Measurements from ENCODE around the gene BTNL3. TPM values are rescaled to one million over a fixed set of nuclear protein-coding genes. Genes with fewer than 3 reads are reported as not detected.
"Not testable (repeated sequence)": the region's sequence is repeated elsewhere in the genome, so short reads cannot be mapped to it uniquely, and the experiment has no call there.

BTNL3 gene
- not detected for total RNA-seq

GRCh38 chr5:180988592-180988991, at the start of gene BTNL3:
Gene BTNL3 (plus strand): TSS chr5:180988846. CDS start chr5:180989029, 183 bp downstream.
- no peak for DNase-seq

DNA sequence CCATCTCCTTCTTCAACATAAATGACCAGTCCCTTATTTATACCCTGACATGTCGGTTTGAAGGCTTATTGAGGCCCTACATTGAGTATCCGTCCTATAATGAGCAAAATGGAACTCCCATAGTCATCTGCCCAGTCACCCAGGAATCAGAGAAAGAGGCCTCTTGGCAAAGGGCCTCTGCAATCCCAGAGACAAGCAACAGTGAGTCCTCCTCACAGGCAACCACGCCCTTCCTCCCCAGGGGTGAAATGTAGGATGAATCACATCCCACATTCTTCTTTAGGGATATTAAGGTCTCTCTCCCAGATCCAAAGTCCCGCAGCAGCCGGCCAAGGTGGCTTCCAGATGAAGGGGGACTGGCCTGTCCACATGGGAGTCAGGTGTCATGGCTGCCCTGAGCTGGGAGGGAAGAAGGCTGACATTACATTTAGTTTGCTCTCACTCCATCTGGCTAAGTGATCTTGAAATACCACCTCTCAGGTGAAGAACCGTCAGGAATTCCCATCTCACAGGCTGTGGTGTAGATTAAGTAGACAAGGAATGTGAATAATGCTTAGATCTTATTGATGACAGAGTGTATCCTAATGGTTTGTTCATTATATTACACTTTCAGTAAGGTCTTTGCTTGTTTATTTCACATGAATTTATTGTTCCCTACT, 38.2 kb upstream of the BTNL3 start:
- no peak for DNase-seq

DNA sequence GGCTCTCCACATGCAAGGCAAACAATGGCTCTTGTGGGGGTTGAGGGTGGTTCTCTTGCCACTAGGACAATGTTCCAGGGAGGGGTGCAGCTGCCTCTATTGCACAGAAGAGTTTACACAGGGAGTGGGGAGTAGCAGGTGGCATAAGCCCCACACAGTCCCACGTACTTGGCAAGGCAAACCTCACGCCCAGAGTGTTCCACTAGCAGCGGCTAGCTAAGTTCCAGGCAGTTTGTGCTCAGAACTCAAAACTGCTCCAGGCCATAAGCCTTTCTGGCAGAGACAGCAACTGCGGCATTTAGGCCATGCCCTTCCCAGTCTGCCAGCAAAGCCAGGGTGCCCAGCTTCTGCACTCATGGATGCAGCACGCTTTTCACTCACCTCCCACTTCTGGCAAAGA, 29.0 kb upstream of the BTNL3 start:
- DNase-seq = no peak

- DNase-seq = no peak
Measured at GRCh38 chr5:180960209-180960608, 28.4 kb upstream of the BTNL3 start.

DNA sequence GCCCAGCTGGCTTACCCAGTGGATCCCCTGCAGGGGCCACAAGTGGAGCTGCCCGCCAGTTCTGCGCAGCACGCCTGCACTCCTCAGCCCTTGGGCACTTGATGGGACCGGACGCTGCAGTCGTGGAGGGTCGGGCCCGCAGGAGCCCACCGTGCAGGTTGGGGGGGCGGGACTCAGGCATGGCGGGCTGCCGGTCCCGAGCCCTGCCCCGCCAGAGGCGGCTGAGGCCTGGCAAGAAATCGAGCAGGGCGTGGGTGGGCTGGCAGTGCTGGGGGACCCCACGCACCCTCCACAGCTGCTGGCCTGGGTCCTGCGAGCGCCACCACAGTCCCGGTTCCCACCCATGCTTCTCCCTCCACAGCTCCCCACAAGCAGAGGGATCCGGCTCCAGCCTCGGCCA, 19.2 kb upstream of the BTNL3 start:
- DNase-seq = no peak

DNA sequence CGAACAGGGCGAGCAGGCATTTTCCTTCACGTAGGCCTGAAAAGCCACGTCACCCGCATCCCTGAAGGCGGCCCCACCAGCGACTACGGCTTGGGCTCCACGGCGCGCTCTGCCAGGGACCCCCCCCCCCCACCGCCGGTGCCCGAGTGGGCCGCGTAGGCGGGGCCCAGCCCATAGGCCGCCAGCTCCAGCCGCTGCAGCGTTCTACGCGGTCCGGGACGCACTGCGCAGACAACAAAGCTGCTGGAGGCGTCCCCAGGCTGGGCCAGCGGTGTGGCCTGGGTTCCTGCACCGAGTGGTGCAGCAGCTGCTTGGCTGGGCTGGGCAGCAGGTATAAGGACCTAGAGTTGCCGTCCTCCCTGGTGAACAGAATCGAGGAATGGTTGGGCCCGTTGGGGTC, 18.3 kb upstream of the BTNL3 start:
- no peak for DNase-seq

DNA sequence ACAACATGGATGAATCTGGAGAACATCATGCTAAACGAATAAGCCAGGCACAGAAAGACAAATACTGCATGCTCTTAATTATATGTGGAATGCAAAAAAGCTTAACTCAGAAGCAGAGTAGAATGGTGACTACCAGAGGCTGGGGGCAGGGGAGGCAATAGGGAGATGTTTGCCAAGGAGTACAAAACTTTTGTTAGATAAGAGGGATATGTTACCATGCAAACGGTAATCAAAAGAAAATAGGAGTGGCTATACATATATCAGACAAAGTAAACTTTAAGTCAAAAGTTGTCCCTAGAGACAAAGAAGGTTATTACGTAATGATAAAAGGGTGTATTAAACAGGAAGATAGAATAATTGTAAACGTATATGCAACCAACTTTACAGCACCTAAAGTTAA, 17.8 kb upstream of the BTNL3 start:
- DNase-seq = no peak

- DNase-seq = no peak
Measured at GRCh38 chr5:180974612-180975315, 13.9 kb upstream of the BTNL3 start.

GRCh38 chr5:180975338-180975737, 13.3 kb upstream of the BTNL3 start:
- DNase-seq = no peak

DNA sequence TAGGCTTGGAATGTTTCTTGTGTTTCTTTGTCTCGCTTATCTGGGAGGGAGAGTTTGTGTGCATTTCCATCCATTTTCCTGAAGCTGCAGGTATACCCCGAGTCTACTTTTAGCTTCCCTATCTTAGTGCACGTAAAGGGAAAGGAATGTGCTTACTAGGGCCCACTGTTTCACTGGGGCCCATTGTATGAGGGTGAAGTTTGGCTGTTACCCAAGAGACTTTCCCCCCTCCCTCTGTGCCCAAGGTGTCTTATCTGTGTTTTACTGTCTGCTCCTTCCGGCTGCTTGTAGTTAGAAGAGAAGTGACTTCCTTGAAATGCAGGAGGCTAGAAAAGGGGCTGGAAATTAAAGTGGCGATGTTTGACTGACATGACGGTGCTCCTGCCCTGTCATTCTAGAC, 12.1 kb upstream of the BTNL3 start:
- no peak for DNase-seq

- no peak for DNase-seq
Measured at GRCh38 chr5:180977852-180978251, 10.8 kb upstream of the BTNL3 start.

- no peak for DNase-seq
Measured at GRCh38 chr5:180982008-180982741, 6.5 kb upstream of the BTNL3 start.

- no peak for DNase-seq
Measured at GRCh38 chr5:180988016-180988415, 630 bp upstream of the BTNL3 start.

- DNase-seq = no peak
Measured at GRCh38 chr5:180990086-180990881, 1.6 kb downstream of the BTNL3 start.

DNA sequence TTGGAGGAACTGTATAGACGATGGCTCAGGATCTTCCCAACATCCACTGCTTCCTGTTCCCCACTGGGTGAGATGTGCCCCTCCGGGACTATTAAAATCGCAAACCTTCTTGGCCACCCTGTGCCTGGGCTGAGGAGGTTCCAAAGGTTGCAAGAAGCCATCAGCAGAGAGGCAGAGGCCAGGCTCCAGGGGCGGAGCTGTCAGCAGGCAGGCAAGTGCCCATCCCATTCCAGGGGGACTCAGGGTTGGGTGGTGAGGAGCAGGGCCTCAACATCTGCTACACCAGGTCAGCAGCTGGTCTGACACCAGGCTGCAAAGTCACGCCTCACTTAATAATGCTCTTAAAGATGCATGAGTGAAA, 2.2 kb downstream of the BTNL3 start:
- no peak for DNase-seq

GRCh38 chr5:181001947-181002346, 13.3 kb downstream of the BTNL3 start:
- DNase-seq = no peak

- DNase-seq = no peak
Measured at GRCh38 chr5:181005791-181006190, 17.1 kb downstream of the BTNL3 start.

DNA sequence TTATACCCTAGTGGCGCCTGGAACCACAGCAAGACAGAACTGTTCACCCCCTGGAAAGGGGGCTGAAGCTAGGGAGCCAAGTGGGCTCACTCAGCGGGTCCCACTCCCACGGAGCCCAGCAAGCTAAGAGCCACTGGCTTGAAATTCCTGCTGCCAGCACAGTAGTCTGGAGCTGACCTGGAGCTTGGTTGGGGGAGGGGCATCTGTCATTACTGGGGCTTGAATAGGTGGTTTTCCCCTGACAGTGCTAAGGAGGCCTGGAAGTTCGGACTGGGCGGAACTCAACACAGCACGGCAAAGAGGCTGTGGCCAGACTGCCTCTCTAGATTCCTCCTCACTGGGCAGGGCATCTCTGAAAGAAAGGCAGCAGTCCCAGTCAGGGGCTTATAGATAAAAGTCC, 19.5 kb downstream of the BTNL3 start:
- DNase-seq = no peak

DNA sequence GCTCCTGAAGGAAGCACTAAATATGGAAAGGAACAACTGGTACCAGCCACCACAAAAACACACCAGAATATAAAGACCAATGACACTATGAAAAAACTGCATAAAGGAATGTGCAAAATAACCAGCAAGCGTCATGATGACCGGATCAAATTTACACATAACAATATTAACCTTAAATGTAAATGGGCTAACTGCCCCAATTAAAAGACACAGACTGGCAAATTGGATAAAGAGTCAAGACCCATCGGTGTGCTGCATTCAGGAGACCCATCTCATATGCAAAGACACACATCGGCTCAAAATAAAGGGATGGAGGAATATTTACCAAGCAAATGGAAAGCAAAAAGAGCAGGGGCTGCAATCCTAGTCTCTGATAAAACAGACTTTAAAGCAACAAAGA, 21.4 kb downstream of the BTNL3 start:
- not testable (repeated sequence) for DNase-seq

GRCh38 chr5:181014654-181015053, 26.0 kb downstream of the BTNL3 start:
- not testable (repeated sequence) for DNase-seq

DNA sequence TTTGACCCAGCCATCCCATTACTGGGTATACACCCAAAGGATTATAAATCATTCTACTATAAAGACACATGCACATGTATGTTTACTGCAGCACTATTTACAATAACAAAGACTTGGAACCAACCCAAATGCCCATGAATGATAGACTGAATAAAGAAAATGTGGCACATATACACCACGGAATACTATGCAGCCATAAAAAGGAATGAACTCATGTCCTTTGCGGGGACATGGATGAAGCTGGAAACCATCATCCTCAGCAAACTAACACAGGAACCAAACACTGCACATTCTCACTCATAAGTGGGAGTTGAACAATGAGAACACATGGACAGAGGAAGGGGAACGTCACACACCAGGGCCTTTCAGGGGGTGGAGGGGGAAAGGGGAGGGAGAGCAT, 28.8 kb downstream of the BTNL3 start:
- not testable (repeated sequence) for DNase-seq

DNA sequence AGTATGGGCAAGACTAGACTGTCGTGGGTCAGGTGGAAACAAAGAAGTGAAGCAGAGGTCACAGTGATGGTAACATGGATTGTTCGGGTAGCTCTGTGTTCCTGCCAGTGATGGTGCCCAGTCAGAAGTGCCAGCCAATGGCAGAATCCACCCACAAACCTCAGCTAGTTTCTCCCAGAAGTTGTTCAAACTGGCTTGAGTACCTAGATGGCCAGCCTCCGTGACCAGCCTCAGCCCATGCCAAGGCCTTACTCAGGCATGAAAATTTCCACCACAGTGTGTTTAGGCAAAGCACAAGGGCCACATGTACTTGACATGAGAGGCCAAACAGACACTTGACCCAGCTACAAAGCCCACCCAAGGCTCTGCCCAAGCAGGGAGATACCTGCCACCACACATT, 32.0 kb downstream of the BTNL3 start:
- no peak for DNase-seq
